Memory B cell (primary cell): ENCODE measurements around the gene EMD.
A peak's percentile ranks its signal among the peaks of the same experiment; 100 is the strongest.
"Not testable (repeated sequence)": the region's sequence is repeated elsewhere in the genome, so short reads cannot be mapped to it uniquely, and the experiment has no call there.

Source experiments
- ATAC-seq: fragments of 150-1000 bp; cut with Tn5 transposase; 2 replicates; pipeline ENCODE4 v1.10.0; 2021; ENCODE audit warnings: low read depth, mild to moderate bottlenecking, moderate library complexity
- DNase-seq, 2 donors: peaks; one replicate each; pipeline ENCODE4 v3.0.0; 2022; ENCODE audit warnings: low spot score in 2 of 2
- H3K27ac Mint-ChIP-seq: one replicate; pipeline ENCODE4 v1.8.0; 2022; ENCODE audit warnings: mild to moderate bottlenecking, moderate library complexity, mixed read lengths
- H3K27me3 Mint-ChIP-seq: one replicate; pipeline ENCODE4 v1.8.0; 2022; ENCODE audit warnings: mixed read lengths
- H3K36me3 Mint-ChIP-seq: one replicate; pipeline ENCODE4 v1.8.0; 2022; ENCODE audit warnings: mild to moderate bottlenecking, mixed read lengths
- H3K4me1 Mint-ChIP-seq: one replicate; pipeline ENCODE4 v1.8.0; 2022; ENCODE audit warnings: mixed read lengths
- H3K4me3 Mint-ChIP-seq: one replicate; pipeline ENCODE4 v1.8.0; 2022; ENCODE audit warnings: mild to moderate bottlenecking, moderate library complexity, mixed read lengths
- H3K9me3 Mint-ChIP-seq: one replicate; pipeline ENCODE4 v1.8.0; 2022; ENCODE audit warnings: mixed read lengths

The EMD gene

DNA sequence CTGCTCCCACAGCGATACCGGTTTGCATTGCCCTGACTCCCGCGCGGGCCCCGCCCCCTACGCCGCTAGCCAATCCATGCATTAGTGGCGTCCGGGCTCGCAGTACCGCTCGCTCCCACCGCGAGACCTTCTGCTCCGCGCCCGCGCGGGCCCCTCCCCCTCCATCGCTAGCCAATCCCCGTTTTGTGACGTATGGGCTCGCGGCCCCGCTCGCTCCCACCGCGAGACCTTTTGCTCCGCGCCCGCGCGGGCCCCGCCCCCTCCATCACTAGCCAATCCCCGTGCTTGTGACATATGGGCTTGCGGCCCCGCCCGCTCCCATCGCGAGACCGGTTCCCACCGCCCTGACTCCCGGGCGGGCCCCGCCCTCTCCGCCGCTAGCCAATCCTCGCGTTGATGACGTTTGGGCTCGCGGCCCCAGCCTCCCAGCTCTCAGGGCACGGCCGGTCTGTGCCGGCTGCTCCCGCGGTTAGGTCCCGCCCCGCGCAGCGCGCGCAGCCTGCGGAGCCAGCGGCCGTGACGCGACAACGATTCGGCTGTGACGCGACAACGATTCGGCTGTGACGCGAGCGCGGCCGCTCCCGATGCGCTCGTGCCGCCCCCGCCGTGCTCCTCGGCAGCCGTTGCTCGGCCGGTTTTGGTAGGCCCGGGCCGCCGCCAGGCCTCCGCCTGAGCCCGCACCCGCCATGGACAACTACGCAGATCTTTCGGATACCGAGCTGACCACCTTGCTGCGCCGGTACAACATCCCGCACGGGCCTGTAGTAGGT, at the start of gene EMD:
Gene EMD (plus strand): TSS at position 497 of the 770 bp plus-strand sequence. CDS start 190 bp downstream, at position 687.
- Mint-ChIP-seq H3K9me3 (no peaks in the 10 kb centered on the region), H3K27me3 (no peaks in the 10 kb centered on the region), H3K36me3 (peaks cover 2% of the 10 kb centered on the region), H3K4me1 (peaks cover 2% of the 10 kb centered on the region), H3K4me3 (peak within 1 kb of the TSS; percentile 83), H3K27ac (peak within 1 kb of the TSS; percentile 90)
- peak; percentile 73 for ATAC-seq
- DNase-seq: peak; percentile 82 to 93

DNA sequence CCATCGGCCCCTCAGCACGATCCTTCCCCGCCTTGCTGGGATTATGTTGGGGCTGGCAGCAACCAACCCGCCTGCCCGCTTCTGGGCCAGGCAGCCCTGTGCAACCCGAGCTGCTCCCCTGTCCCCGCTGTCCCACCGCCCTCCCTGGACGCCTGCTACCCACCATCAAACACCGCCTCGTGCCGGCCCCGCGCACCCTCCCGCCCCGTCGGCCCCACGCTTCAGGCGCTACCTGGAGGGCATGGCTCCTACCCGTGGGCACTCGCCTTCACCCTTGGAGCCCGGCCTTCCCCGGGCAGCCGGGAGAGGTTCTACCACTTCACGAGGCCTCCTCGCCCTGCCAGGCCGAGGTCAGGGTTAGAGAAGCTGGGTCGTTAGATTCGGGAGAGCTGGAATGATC, 46.5 kb upstream of the EMD start:
- Mint-ChIP-seq H3K27ac (no peak overlapping the region), H3K4me1 (peaks cover 13% of the 10 kb centered on the region), H3K4me3 (no peak overlapping the region), H3K36me3 (no peaks in the 10 kb centered on the region), H3K9me3 (no peaks in the 10 kb centered on the region), H3K27me3 (no peaks in the 10 kb centered on the region)
- ATAC-seq (no peak), DNase-seq (no peak)

DNA sequence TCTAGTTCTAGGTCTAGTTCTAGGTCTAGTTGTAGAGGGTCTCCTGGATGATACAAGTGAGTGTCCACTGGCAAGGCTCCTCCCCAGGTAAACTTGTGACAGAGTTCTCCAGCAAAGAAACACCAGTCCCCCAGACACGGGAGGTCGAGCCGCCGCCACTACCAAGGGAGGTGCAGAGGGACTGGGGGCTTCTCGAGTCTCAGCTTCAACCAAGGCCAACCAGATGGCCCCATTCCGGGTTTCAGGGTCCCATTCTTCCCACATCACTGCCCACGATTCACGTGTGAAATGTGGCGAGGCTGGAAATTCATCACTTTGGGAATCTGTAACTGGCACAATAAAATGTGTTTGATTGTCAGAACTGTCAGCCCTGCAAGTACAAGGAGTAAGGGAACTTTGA, 46.0 kb upstream of the EMD start:
- Mint-ChIP-seq H3K36me3 (no peaks in the 10 kb centered on the region), H3K27ac (no peak overlapping the region), H3K27me3 (no peaks in the 10 kb centered on the region), H3K9me3 (no peaks in the 10 kb centered on the region), H3K4me3 (no peak overlapping the region), H3K4me1 (peaks cover 13% of the 10 kb centered on the region)
- no peak for DNase-seq
- no peak for ATAC-seq

DNA sequence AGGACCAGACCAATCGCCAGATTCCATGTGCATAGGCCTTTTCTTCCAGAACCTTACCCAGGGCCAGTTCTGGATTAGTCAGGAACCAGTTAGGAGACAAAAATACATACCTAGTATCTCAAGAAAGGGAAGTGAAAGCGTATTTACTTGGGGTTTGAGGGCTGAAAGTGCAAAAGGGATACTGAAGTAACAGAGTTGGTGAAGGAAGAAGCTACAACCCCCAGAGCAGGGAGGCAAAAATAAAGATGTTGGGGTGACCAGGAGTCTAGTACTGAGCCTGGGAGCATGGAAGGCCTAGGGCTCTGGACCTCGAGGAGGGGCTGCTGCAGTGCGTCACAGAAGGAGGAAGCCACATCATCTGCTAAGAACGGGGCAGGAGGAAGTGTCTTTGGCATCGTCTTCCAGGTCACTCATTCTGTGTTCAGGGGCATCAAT, 45.2 kb upstream of the EMD start:
- DNase-seq (no peak), ATAC-seq (peak; percentile 95)
- H3K4me3 Mint-ChIP-seq: peak overlapping the region; percentile 57
- peaks cover 13% of the 10 kb centered on the region for H3K4me1 Mint-ChIP-seq
- H3K36me3 Mint-ChIP-seq: no peaks in the 10 kb centered on the region
- no peaks in the 10 kb centered on the region for H3K9me3 Mint-ChIP-seq
- peak overlapping the region; percentile 56 for H3K27ac Mint-ChIP-seq
- no peaks in the 10 kb centered on the region for H3K27me3 Mint-ChIP-seq

- Mint-ChIP-seq H3K27ac (peak overlapping the region; percentile 50), H3K9me3 (no peaks in the 10 kb centered on the region), H3K27me3 (no peaks in the 10 kb centered on the region), H3K4me3 (peak overlapping the region; percentile 21), H3K4me1 (peaks cover 13% of the 10 kb centered on the region), H3K36me3 (no peaks in the 10 kb centered on the region)
- no peak for DNase-seq
- ATAC-seq: no peak
These were observed 44.6 kb upstream of the EMD start for GRCh38 chrX:154334496-154334895.

GRCh38 chrX:154341399-154342298, 37.4 kb upstream of the EMD start:
- H3K4me1 Mint-ChIP-seq, H3K27me3 Mint-ChIP-seq, H3K27ac Mint-ChIP-seq, H3K9me3 Mint-ChIP-seq, H3K4me3 Mint-ChIP-seq, H3K36me3 Mint-ChIP-seq, DNase-seq: not testable (repeated sequence)
- peak; percentile 69 for ATAC-seq

- DNase-seq, H3K4me1 Mint-ChIP-seq, H3K9me3 Mint-ChIP-seq, H3K27ac Mint-ChIP-seq, H3K27me3 Mint-ChIP-seq, H3K36me3 Mint-ChIP-seq, H3K4me3 Mint-ChIP-seq: not testable (repeated sequence)
- peak; percentile 18 for ATAC-seq
These were observed 36.0 kb upstream of the EMD start for GRCh38 chrX:154343063-154343462.

- not testable (repeated sequence) for H3K36me3 Mint-ChIP-seq, H3K4me3 Mint-ChIP-seq, H3K27me3 Mint-ChIP-seq, H3K4me1 Mint-ChIP-seq, H3K27ac Mint-ChIP-seq, DNase-seq, H3K9me3 Mint-ChIP-seq
- peak; percentile 25 for ATAC-seq
These were observed 35.5 kb upstream of the EMD start for GRCh38 chrX:154343620-154344019.

DNA sequence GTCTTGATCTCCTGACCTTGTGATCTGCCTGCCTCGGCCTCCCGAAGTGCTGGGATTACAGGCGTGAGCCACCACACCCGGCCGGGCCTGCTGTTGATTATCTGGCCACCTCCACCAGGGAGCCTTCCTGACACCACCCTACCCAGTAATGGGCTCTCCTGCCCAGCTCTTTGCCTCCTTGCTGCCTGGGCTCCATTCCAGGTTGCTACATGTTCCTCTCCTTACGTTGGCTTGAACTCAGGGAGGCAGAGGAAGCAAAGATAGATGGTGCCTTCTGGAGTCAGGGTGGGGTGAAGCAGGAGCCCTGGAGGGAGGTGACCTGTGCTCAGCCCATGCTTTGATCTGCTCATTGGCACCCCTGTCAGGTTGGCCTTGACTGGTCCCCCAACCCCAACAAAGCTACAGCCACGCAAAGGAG, 31.0 kb upstream of the EMD start:
- H3K4me3 Mint-ChIP-seq: no peak overlapping the region
- peaks cover 14% of the 10 kb centered on the region for H3K4me1 Mint-ChIP-seq
- ATAC-seq (no peak), DNase-seq (no peak)
- no peaks in the 10 kb centered on the region for H3K27me3 Mint-ChIP-seq
- no peaks in the 10 kb centered on the region for H3K36me3 Mint-ChIP-seq
- no peaks in the 10 kb centered on the region for H3K9me3 Mint-ChIP-seq
- peak overlapping the region; percentile 35 for H3K27ac Mint-ChIP-seq

- ATAC-seq: no peak
- Mint-ChIP-seq H3K4me1 (peaks cover 14% of the 10 kb centered on the region), H3K27ac (peak overlapping the region; percentile 35)
These were observed 30.3 kb upstream of the EMD start for GRCh38 chrX:154348646-154349358.

GRCh38 chrX:154349359-154349935, 29.6 kb upstream of the EMD start:
- H3K4me1 Mint-ChIP-seq: peaks cover 14% of the 10 kb centered on the region
- H3K36me3 Mint-ChIP-seq: no peaks in the 10 kb centered on the region
- ATAC-seq (no peak), DNase-seq (no peak)
- H3K27ac Mint-ChIP-seq: no peak overlapping the region
- H3K27me3 Mint-ChIP-seq: no peaks in the 10 kb centered on the region
- no peaks in the 10 kb centered on the region for H3K9me3 Mint-ChIP-seq
- H3K4me3 Mint-ChIP-seq: no peak overlapping the region

More at GRCh38 chrX:154348646-154349358, 30.3 kb upstream of the EMD start:
- DNase-seq: no peak
- H3K27me3 Mint-ChIP-seq: no peaks in the 10 kb centered on the region
- no peaks in the 10 kb centered on the region for H3K36me3 Mint-ChIP-seq
- H3K4me3 Mint-ChIP-seq: no peak overlapping the region
- H3K9me3 Mint-ChIP-seq: no peaks in the 10 kb centered on the region

DNA sequence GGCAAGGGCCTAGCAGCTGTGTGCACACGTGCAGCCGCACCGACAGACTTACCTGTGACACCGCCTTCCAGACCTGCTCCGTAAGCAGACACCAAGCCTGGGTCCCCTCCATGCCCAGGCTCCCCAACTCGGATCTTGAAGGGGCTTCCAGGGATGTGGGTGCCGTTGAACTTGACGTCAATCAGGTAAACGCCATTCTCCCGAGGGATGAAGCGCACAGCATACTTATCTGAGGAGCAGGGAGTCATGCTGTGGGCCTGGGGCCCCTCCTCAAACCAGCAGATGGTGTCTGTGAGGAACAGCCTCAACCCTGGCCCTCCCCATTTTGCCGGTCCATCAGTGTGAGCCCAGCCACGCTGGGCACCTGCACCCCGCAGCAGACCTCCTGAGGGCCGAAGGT, 29.1 kb upstream of the EMD start:
- H3K4me1 Mint-ChIP-seq: peaks cover 14% of the 10 kb centered on the region
- H3K36me3 Mint-ChIP-seq: no peaks in the 10 kb centered on the region
- DNase-seq (no peak), ATAC-seq (no peak)
- H3K27me3 Mint-ChIP-seq: no peaks in the 10 kb centered on the region
- H3K4me3 Mint-ChIP-seq: no peak overlapping the region
- no peak overlapping the region for H3K27ac Mint-ChIP-seq
- no peaks in the 10 kb centered on the region for H3K9me3 Mint-ChIP-seq

GRCh38 chrX:154350429-154351182, 28.5 kb upstream of the EMD start:
- H3K27me3 Mint-ChIP-seq: no peaks in the 10 kb centered on the region
- peak overlapping the region; percentile 62 for H3K4me3 Mint-ChIP-seq

More at GRCh38 chrX:154350429-154351182, 28.5 kb upstream of the EMD start:
- peaks cover 14% of the 10 kb centered on the region for H3K4me1 Mint-ChIP-seq
- H3K9me3 Mint-ChIP-seq: no peaks in the 10 kb centered on the region
- DNase-seq (no peak), ATAC-seq (no peak)
- no peaks in the 10 kb centered on the region for H3K36me3 Mint-ChIP-seq
- no peak overlapping the region for H3K27ac Mint-ChIP-seq
